ENCODE data around the gene ESPNL.

Gene ESPNL

GRCh38 chr2:238081150-238081549 is 19.0 kb upstream of the ESPNL start:
- H3K9me3 ChIP-seq (replicated peaks; ENCODE audit: insufficient read depth, low read length) = no peaks in the 10 kb centered on the region
- no peaks in the 10 kb centered on the region for H3K9me2 ChIP-seq (replicated peaks; ENCODE audit: insufficient read depth, low read length)
- TF ChIP-seq EZH2phosphoT487 (IDR thresholded peaks at IDR 0.05; ENCODE audit: low read length) = no peak
- TF ChIP-seq EZH2 (optimal IDR thresholded peaks at IDR 0.05; ENCODE audit: low read depth, low read length) = no peak
- TF ChIP-seq, protein P1, sequence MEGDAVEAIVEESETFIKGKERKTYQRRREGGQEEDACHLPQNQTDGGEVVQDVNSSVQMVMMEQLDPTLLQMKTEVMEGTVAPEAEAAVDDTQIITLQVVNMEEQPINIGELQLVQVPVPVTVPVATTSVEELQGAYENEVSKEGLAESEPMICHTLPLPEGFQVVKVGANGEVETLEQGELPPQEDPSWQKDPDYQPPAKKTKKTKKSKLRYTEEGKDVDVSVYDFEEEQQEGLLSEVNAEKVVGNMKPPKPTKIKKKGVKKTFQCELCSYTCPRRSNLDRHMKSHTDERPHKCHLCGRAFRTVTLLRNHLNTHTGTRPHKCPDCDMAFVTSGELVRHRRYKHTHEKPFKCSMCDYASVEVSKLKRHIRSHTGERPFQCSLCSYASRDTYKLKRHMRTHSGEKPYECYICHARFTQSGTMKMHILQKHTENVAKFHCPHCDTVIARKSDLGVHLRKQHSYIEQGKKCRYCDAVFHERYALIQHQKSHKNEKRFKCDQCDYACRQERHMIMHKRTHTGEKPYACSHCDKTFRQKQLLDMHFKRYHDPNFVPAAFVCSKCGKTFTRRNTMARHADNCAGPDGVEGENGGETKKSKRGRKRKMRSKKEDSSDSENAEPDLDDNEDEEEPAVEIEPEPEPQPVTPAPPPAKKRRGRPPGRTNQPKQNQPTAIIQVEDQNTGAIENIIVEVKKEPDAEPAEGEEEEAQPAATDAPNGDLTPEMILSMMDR (IDR thresholded peaks at IDR 0.05; ENCODE audit: low read length) = no peak
- H2AFZ ChIP-seq (ENCODE audit: low read length) = no peak overlapping the region
- H3K27me3 ChIP-seq (replicated peaks; ENCODE audit: insufficient read depth, low read length) = no peaks in the 10 kb centered on the region
- H3K79me2 ChIP-seq (ENCODE audit: low read length) = no peaks in the 10 kb centered on the region
- no peaks in the 10 kb centered on the region for H3F3A ChIP-seq (ENCODE audit: insufficient read depth, low read length)
- H3K4me1 ChIP-seq (ENCODE audit: low read length) = no peaks in the 10 kb centered on the region
- no peaks in the 10 kb centered on the region for H4K20me1 ChIP-seq (ENCODE audit: insufficient read depth, low read length)
- no peak overlapping the region for H3K4me3 ChIP-seq (ENCODE audit: low read length)
- DNase-seq = no peak
- no peaks in the 10 kb centered on the region for H3K36me3 ChIP-seq (replicated peaks; ENCODE audit: insufficient read depth, low read length)
- no peak overlapping the region for H3K27ac ChIP-seq (ENCODE audit: low read length)
- H3K4me2 ChIP-seq (ENCODE audit: low read depth, low read length) = no peak overlapping the region
- H3K9ac ChIP-seq (ENCODE audit: low read length) = no peak overlapping the region

DNA sequence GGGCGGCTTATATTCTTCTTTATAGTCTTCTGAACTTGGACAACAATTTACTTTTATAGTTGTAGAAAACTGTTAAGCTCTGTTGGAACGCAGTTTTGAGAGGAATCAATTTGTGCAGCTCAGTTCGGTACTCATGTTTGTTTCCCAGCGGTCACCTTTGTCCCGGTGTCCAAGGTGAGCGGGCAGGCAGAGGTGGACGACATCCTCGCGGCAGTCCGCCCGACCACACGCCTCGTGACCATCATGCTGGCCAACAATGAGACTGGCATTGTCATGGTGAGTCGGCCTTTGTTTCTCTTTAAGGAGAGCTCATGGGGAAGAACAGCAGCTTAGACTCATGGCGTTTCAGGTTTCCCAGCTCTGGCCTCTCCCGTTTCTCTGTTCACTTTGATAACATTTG is 18.6 kb upstream of the ESPNL start:
- no peaks in the 10 kb centered on the region for H3K27me3 ChIP-seq (replicated peaks; ENCODE audit: insufficient read depth, low read length)
- H2AFZ ChIP-seq (ENCODE audit: low read length) = no peak overlapping the region
- no peaks in the 10 kb centered on the region for H3K9me2 ChIP-seq (replicated peaks; ENCODE audit: insufficient read depth, low read length)
- no peaks in the 10 kb centered on the region for H3K79me2 ChIP-seq (ENCODE audit: low read length)
- H3F3A ChIP-seq (ENCODE audit: insufficient read depth, low read length) = no peaks in the 10 kb centered on the region
- no peaks in the 10 kb centered on the region for H3K4me1 ChIP-seq (ENCODE audit: low read length)
- H3K9ac ChIP-seq (ENCODE audit: low read length) = no peak overlapping the region
- TF ChIP-seq, protein P1 (IDR thresholded peaks at IDR 0.05; ENCODE audit: low read length) = no peak
- TF ChIP-seq EZH2phosphoT487 (IDR thresholded peaks at IDR 0.05; ENCODE audit: low read length) (no peak), EZH2 (optimal IDR thresholded peaks at IDR 0.05; ENCODE audit: low read depth, low read length) (no peak)
- H3K36me3 ChIP-seq (replicated peaks; ENCODE audit: insufficient read depth, low read length) = no peaks in the 10 kb centered on the region
- no peak overlapping the region for H3K4me3 ChIP-seq (ENCODE audit: low read length)
- H3K9me3 ChIP-seq (replicated peaks; ENCODE audit: insufficient read depth, low read length) = no peaks in the 10 kb centered on the region
- no peak overlapping the region for H3K27ac ChIP-seq (ENCODE audit: low read length)
- no peak for DNase-seq
- no peaks in the 10 kb centered on the region for H4K20me1 ChIP-seq (ENCODE audit: insufficient read depth, low read length)
- H3K4me2 ChIP-seq (ENCODE audit: low read depth, low read length) = no peak overlapping the region

GRCh38 chr2:238082151-238082550 is 18.0 kb upstream of the ESPNL start:
- H3K4me2 ChIP-seq (ENCODE audit: low read depth, low read length) = no peak overlapping the region
- no peaks in the 10 kb centered on the region for H3K79me2 ChIP-seq (ENCODE audit: low read length)
- no peaks in the 10 kb centered on the region for H4K20me1 ChIP-seq (ENCODE audit: insufficient read depth, low read length)
- H3K9me3 ChIP-seq (replicated peaks; ENCODE audit: insufficient read depth, low read length) = no peaks in the 10 kb centered on the region
- H3K36me3 ChIP-seq (replicated peaks; ENCODE audit: insufficient read depth, low read length) = no peaks in the 10 kb centered on the region
- no peaks in the 10 kb centered on the region for H3F3A ChIP-seq (ENCODE audit: insufficient read depth, low read length)
- no peak overlapping the region for H3K27ac ChIP-seq (ENCODE audit: low read length)
- no peak overlapping the region for H3K9ac ChIP-seq (ENCODE audit: low read length)
- no peak overlapping the region for H3K4me3 ChIP-seq (ENCODE audit: low read length)
- DNase-seq = no peak
- H3K9me2 ChIP-seq (replicated peaks; ENCODE audit: insufficient read depth, low read length) = no peaks in the 10 kb centered on the region
- H2AFZ ChIP-seq (ENCODE audit: low read length) = no peak overlapping the region
- no peaks in the 10 kb centered on the region for H3K27me3 ChIP-seq (replicated peaks; ENCODE audit: insufficient read depth, low read length)
- H3K4me1 ChIP-seq (ENCODE audit: low read length) = no peaks in the 10 kb centered on the region
- TF ChIP-seq, protein P1 (IDR thresholded peaks at IDR 0.05; ENCODE audit: low read length) = no peak
